Erythroblast (primary cell): Measurements from ENCODE around the gene BAIAP3.

Experiments
- DNase-seq, 2 experiments: peaks; one replicate each; lab custom pipeline; 2025; lab: John Stamatoyannopoulos, UW
- GATA1 ChIP-seq: IDR thresholded peaks from 2 replicates; pipeline ENCODE4 v1.6.1; 2011; ENCODE audit warnings: low read depth, mild to moderate bottlenecking, control low read depth, low read length, moderate library complexity
- POLR2A ChIP-seq: IDR thresholded peaks from 2 replicates; pipeline ENCODE4 v1.6.1; 2011; ENCODE audit warnings: mild to moderate bottlenecking, low read length

Gene BAIAP3

DNA sequence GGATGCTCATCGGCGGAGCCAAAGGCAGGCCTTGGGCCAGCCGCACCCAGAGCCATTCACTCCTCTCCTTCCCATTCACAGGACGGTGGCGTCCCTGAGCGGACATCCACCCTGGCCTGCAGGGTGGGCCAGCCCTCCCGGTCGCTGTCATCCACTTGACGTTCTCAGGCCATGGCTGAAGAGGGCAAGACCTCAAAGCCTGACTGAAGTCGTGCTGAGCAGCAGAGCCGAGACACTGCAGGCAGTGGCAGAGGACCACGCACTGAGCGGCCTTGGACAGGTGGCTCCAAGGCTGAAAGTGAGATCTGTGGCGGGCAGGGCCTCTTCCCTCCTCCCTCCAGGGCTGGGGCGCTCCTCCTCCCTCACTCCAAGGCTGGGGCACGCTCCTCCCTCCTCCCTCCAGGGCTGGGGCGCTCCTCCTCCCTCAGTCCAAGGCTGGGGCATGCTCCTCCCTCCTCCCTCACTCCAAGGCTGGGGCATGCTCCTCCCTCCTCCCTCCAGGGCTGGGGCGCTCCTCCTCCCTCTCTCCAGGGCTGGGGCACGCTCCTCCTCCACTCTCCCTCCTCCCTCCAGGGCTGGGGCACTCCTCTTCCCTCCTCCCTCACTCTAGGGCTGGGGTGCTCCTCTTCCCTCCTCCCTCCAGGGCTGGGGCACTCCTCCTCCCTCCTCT, 42.4 kb downstream of the BAIAP3 start:
- TF ChIP-seq POLR2A (no peak), GATA1 (no peak)
- peak in 1 of 2 experiments; percentile 53 for DNase-seq

DNA sequence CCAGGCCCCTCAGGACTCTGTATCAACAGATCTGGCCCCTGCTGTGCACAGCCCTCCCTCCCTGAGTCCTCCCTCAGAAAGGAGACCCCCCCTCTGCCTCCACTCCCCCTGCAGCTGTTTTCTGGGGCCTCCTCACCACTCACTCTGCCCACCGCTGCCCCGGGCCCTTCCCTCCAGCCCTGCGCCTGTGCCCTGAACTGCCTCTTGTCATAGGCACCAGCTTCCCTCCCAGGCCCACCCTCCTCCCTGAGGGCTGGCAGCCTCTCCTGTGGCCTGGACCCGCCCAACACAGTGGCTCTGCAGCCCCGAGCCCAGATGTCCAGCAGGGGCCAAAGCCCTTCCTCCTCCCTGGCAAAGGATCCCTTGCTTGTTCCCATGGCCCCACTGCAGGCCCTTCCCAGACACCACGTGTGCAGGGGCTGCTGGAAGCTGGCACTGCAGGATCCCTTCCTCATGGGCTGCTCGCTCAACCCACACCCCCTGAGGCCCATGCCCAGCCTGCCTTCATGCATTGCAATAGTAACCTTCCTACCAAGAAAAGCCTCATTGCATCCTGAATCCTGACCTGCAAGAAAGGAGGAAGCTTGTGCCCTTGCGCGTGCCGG, 44.1 kb downstream of the BAIAP3 start:
- no peak for DNase-seq
- TF ChIP-seq GATA1 (no peak), POLR2A (no peak)

DNA sequence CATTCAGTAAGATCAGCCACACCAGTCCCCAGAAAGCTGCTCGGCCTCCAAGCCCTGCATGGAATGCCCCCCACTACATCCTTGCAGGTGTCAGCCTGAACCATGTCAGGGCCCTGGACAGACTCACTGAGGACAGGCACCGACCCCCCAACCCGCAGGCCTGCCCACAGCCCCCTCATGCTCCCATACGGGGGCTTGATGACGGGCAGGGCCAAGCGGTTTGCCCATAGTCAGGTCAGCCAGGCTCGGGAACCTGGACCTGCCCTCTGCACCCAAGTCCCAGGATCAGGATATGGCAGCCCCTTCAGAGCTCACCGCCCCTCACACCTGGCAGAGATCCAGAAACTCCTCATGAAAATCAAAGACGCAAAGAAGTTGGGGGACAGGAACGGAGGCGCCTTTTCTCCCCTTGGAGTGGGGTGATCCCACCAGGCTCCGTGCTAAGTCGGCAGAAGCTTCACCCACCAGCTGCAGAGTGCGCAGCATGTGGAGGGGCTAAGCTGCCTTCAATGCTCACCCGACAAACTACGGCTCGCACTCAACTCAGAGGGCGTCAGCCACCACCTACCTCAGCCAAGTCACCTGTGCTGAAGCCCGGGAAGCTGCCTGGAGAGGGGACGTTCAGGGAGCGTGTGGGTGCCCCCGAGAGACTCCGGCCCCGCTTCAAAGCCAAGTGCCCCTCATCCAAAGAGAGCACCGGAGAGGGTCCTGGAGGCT, 44.8 kb downstream of the BAIAP3 start:
- TF ChIP-seq GATA1 = no peak
- TF ChIP-seq POLR2A = no peak
- DNase-seq = no peak

DNA sequence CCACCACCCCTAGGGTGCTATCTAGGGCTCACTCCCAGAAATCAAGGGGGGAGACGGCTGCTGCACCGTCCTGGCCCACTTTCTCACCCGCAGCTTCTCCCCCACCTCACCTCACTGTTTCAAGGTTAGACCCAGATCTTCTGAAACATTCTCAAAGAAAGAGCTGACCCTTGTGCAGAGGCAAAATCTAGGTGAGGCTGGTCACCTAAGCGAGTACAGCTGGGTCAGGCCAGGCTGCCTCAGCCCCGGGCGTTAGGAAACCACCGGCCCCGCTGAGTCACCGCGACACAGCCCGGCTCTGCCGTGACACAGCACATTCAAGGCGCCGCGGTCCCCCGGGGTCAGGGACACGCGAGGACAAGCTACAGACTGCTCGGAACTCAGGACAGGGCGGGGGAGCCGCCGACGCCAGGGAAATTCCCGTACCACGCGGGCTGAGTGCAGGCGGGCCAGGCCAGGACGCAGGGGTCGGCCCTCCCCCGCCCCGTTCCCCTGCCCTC, 45.4 kb downstream of the BAIAP3 start:
- TF ChIP-seq POLR2A = no peak
- TF ChIP-seq GATA1 = no peak

DNA sequence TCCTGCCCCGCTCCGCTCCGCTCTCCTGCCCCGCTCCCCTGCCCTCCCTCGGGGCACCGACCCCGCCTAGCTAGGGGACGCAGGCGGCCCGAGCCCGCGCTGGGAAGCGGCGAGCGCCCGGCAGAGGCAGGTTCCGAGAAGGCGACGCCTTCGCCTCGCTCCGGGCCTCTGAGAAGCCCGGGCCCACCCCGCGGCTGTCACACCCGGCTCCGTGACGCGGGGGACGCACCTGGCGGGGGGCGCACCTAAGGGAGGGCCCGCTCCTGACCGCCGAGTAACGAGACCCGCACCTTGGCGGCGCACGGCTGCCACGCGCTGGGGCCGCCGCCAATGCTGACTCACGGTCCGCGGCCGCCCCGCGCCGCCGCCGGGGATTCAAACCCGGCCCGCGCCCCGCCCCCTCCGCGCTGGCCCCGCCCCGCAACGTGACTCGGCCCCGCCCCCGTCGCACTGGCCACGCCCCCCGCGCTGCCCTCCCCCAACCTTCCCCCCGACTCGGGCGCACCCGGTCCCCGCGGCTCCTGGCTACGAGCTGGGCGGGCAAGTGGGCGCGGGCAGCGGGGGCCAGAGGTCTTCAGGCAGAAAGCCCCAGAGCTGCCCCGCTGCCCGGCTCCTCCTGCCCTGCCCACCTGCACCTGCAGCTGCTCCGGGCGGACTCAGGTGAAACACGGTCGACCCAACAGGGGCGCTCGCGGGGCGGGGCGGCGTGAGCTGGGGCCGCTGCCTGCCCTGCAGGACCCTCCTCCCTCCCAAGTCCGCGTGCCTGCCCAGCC, 46.0 kb downstream of the BAIAP3 start:
- peak; percentile 88 to 94 for DNase-seq
- TF ChIP-seq POLR2A (peak; percentile 70), GATA1 (no peak)

More for the DNA sequence above, 45.4 kb downstream of the BAIAP3 start:
- DNase-seq = peak; percentile 92 to 96

DNA sequence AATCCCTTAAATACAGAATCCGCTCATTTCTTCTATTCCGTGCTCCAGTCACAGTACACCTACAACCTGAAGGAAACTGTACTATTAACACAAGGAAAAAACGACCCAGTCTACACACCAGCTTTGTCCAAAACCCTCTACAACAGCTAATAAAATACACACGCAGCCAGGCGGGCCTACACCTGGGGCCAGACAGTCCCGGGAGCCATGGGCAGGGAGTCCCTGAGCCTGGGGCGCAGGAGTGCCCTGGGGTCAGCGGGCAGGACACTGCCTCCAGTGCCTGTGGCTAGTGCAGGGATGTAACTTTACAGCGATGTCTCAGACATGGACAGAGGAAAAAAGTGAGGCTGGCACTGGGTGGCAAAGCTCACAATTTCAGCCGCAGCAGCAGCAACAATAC, 46.8 kb downstream of the BAIAP3 start:
- no peak for TF ChIP-seq POLR2A
- TF ChIP-seq GATA1 = no peak

DNA sequence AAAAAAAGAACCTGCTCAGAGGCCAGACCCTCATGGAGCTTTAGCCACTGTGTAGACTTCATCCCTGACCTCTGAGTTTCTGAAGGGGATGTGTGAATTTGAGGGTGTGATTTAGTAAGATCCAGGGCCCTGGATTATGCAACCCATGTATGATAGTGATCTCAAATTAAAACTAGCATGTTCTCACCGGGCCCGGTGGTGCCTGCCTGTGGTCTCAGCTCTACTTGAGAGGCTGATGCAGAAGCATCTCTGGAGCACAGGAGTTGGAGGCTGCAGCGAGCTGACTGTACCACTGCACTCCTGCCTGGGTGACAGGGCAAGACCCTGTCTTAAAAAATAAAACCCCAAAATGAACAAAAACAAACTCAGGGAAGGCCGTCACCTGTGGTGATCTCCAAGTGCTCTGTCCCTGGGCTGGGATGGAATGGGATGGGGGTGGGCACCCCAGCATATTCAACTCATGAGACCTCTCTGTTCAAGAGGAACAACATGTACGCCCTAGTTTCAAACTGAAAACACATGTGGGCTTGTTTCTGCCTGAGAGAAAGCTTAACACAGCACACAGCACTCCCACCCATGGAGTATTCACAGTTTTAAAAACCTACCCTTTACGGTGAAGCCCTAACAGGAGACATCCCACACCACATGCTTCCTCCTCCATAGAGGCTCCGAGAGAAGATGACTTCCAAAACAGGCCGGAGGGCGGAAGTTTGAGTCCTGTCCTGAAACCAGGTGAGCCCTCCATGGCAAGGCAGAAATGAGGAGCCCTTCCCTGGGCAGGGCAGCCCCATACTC, 48.4 kb downstream of the BAIAP3 start:
- DNase-seq = no peak

More for the DNA sequence above, 46.8 kb downstream of the BAIAP3 start:
- DNase-seq = no peak

DNA sequence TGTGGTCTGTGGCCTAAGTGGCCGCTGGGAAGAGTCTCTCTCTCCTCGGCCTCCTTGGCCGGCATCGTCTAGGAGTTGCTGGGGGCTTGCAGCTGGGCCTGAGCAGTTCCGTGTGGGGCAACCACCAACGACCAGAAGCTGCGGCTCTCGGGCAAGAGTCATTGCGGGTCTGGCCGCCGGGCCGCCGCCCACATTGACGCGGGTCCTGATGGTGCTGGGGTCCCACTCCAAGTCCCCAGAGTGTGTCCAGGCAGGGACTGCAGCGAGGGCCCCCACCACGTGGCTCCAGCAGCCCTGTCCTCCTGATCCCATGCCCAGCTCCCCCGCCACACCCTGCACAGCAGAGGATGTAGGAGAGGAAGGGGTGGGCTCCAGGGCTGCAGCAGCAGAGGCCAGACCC, 50.1 kb downstream of the BAIAP3 start:
- no peak for TF ChIP-seq GATA1
- TF ChIP-seq POLR2A = no peak
- DNase-seq = no peak

More for the DNA sequence above, 48.4 kb downstream of the BAIAP3 start:
- TF ChIP-seq POLR2A (no peak), GATA1 (no peak)

DNA sequence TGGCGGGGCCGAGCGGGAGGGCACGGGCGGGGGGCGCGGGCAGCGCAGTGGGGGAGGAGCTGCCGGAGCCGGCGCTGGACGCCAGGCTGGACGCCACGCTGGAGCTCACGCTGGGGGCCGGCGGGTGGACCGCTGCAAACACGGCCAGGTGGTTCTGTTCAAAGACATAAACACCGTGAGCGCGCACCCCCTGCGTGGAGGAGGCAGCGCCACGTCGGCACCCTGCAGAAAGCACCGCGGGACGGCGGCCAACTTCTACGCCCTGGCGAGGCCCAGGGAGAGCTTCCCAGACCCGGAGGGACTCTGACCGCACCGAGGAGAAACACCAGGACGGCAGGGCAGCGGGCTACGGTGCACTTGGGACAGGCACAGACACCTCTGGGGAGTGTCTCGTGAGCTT, 51.8 kb downstream of the BAIAP3 start:
- TF ChIP-seq GATA1 = no peak
- TF ChIP-seq POLR2A = no peak
- DNase-seq = no peak

DNA sequence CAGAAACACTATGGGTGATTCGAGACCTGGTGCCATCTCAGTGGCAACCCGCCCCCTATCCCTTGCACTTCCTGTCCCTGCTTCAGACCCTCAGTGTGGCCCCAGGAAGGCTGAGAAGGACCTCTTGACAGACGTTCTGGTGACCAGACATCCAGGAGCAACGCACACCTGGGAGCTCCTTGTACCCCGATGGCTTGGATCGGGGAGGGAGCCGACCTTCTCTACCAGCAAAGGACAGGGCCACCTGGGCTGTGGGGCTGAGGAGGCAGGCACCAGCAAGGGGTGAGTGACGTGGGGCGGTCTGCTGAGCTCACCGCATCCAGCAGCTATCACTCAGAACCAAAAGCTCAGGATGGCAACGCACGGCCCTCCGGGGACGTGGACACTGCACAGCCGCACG, 53.9 kb downstream of the BAIAP3 start:
- DNase-seq = no peak
- no peak for TF ChIP-seq POLR2A

DNA sequence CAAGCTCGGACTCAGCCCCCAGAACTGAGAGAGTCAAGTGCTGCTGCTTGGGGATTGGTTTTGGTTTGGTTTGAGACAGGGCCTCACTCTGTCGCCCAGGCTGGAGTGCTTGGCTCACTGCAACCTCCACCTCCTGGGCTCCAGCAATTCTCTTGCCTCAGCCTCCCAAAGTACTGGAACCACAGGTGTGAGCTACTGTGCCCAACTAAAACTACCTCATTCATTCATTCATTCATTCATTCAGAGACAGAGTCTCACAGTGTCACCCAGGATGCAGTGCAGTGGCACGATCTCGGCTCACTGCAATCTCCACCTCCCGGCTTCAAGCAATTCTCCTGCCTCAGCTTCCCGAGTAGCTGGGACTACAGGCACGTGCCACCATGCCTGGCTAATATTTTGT, 56.3 kb downstream of the BAIAP3 start:
- TF ChIP-seq POLR2A (no peak), GATA1 (no peak)
- no peak for DNase-seq

DNA sequence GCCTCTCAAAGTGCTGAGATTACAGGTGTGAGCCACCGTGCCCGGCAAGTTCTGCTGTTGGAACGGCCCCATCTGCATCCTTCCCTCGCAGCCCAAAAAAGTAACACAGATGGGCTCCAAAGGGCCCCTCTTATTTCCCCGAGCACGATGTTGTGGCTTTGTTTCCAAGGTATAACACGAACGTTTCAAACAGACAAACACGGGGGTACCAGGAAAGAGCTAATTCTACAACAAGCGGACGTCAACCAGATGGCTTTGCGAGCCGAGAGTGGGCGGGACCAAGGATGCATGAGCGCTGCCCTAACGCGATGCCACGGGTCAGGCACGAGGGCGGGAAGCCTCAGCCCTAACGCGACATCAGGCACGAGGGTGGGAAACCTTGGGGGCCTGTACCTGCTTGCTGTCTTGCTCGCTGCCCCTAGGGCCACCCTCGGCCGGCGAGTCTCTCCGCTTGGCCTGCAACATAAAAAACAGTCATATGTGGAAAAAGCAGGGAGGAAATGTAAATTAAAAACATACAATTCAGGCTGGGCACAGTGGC, 56.9 kb downstream of the BAIAP3 start:
- DNase-seq = no peak
- TF ChIP-seq POLR2A (no peak), GATA1 (no peak)
